Hepatocyte (in vitro differentiated cells): ENCODE results near the gene AKR7A3. TPM values are rescaled to one million over a fixed set of nuclear protein-coding genes. Genes with fewer than 3 reads are reported as not detected.

Experiments
- DNase-seq: peaks from one replicate; pipeline ENCODE4 v3.0.0-alpha.2; 2016; ENCODE audit warnings: low spot score
- H2AFZ ChIP-seq: fragments of 200-600 bp; sonication (generic); 2 replicates; pipeline ENCODE4 v1.6.0; 2016; ENCODE audit warnings: antibody characterized with exemption, mild to moderate bottlenecking
- H3K27ac ChIP-seq: fragments of 200-600 bp; sonication (generic); 2 replicates; pipeline ENCODE4 v1.5.1; 2016; ENCODE audit warnings: mild to moderate bottlenecking
- H3K27me3 ChIP-seq: fragments of 200-600 bp; sonication (generic); 2 replicates; pipeline ENCODE4 v1.6.1; 2016
- H3K36me3 ChIP-seq: fragments of 200-600 bp; sonication (generic); replicated peaks from 2 replicates; pipeline ENCODE4 v1.5.1; 2016; ENCODE audit warnings: low read depth; ENCODE audit not compliant: insufficient read depth
- H3K4me1 ChIP-seq: fragments of 200-600 bp; sonication (generic); 2 replicates; pipeline ENCODE4 v1.5.1; 2016; ENCODE audit warnings: mild to moderate bottlenecking, moderate library complexity; ENCODE audit not compliant: insufficient read depth
- H3K4me2 ChIP-seq: fragments of 200-600 bp; sonication (generic); 2 replicates; pipeline ENCODE4 v1.6.0; 2016
- H3K4me3 ChIP-seq: fragments of 200-600 bp; sonication (generic); 2 replicates; pipeline ENCODE4 v1.5.1; 2016; ENCODE audit warnings: mild to moderate bottlenecking
- H3K79me2 ChIP-seq: fragments of 200-600 bp; sonication (generic); 2 replicates; pipeline ENCODE4 v1.6.0; 2017; ENCODE audit warnings: mild to moderate bottlenecking
- H3K9me2 ChIP-seq: fragments of 200-600 bp; sonication (generic); replicated peaks from 2 replicates; pipeline ENCODE4 v1.6.0; 2017; ENCODE audit warnings: mild to moderate bottlenecking; ENCODE audit not compliant: insufficient read depth
- H3K9me3 ChIP-seq: fragments of 200-600 bp; sonication (generic); 2 replicates; pipeline ENCODE4 v1.5.1; 2016; ENCODE audit warnings: low read depth, mild to moderate bottlenecking
- H4K20me1 ChIP-seq: fragments of 200-600 bp; sonication (generic); 2 replicates; pipeline ENCODE4 v1.6.0; 2016; ENCODE audit warnings: mild to moderate bottlenecking; ENCODE audit not compliant: insufficient read depth, poor library complexity, severe bottlenecking
- EZH2 ChIP-seq: fragments of 200-600 bp; sonication (generic); IDR thresholded peaks from 2 replicates; pipeline ENCODE4 v1.6.1; 2016; ENCODE audit warnings: antibody characterized with exemption, mild to moderate bottlenecking, borderline replicate concordance
- EZH2phosphoT487 ChIP-seq: fragments of 200-600 bp; sonication (generic); IDR thresholded peaks from one replicate; pipeline ENCODE4 v1.6.1; 2018; ENCODE audit warnings: antibody characterized with exemption, mild to moderate bottlenecking, low read depth, moderate library complexity; ENCODE audit not compliant: unreplicated experiment, severe bottlenecking
- WGBS: methylation state at CpG from one replicate; pipeline ENCODE4 v1.1.6; 2016; ENCODE audit warnings: low lambda C conversion rate; ENCODE audit errors: missing lambda C conversion rate; 5-methylcytosine and 5-hydroxymethylcytosine counted together
- polyA plus RNA-seq: library from polyadenylated mRNA; unstranded; fragments of >200 nt; fragmentation: Nextera tagmentation; extraction: Ambion mirVana; gene quantifications from 2 replicates; pipeline ENCODE4 v1.2.1, GENCODE V29; 2016
- total RNA-seq: library from RNA; depleted of rRNA; stranded (reverse); fragments of >200 nt; gene quantifications from 2 replicates; pipeline ENCODE4 v1.2.3, GENCODE V29; 2014
- TF ChIP-seq, protein P1 (sequence below): fragments of 200-600 bp; sonication (generic); IDR thresholded peaks from 2 replicates; pipeline ENCODE4 v1.5.1; 2016; ENCODE audit warnings: antibody characterized with exemption, mild to moderate bottlenecking; ENCODE audit not compliant: poor library complexity

AKR7A3 gene
- total and polyA plus RNA-seq, 2 experiments from 2014 or later = 1.5 to 2.3 TPM

DNA sequence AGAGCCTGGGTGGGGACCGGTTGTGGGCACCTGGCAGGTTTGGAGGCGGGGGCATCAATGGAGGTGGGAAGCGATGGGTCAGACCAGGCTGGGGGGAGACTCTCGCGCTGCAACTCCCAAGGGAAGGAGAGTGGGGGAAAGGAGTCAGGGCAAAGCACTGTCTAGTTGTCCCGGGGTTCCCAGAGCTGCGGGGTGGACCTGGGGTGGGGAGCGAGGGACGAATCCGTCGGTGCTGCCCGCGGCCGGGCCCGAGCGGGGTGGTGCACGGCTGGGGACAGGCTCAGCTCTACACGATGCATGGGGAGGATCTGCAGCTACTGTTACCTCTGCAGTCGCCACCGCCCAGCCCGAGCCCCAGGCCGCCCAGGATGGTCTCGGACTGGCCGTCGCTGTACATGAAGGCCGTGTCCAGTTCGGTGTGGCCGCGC lies 22.9 kb upstream of the AKR7A3 start:
- 4% methylated on average over 13 of the region's 29 CpGs for WGBS
- Histone ChIP-seq H3K36me3 (no peaks in the 10 kb centered on the region), H3K4me3 (peak overlapping the region; percentile 97), H3K27me3 (no peaks in the 10 kb centered on the region), H3K79me2 (peaks cover 51% of the 10 kb centered on the region), H3K9me2 (no peaks in the 10 kb centered on the region), H3K27ac (peak overlapping the region; percentile 80), H3K4me1 (peaks cover 5% of the 10 kb centered on the region), H3K4me2 (peak overlapping the region; percentile 99), H4K20me1 (peaks cover 3% of the 10 kb centered on the region), H2AFZ (peak overlapping the region; percentile 89), H3K9me3 (no peaks in the 10 kb centered on the region)
- no peak for TF ChIP-seq EZH2phosphoT487
- no peak for TF ChIP-seq EZH2
- TF ChIP-seq, protein P1, sequence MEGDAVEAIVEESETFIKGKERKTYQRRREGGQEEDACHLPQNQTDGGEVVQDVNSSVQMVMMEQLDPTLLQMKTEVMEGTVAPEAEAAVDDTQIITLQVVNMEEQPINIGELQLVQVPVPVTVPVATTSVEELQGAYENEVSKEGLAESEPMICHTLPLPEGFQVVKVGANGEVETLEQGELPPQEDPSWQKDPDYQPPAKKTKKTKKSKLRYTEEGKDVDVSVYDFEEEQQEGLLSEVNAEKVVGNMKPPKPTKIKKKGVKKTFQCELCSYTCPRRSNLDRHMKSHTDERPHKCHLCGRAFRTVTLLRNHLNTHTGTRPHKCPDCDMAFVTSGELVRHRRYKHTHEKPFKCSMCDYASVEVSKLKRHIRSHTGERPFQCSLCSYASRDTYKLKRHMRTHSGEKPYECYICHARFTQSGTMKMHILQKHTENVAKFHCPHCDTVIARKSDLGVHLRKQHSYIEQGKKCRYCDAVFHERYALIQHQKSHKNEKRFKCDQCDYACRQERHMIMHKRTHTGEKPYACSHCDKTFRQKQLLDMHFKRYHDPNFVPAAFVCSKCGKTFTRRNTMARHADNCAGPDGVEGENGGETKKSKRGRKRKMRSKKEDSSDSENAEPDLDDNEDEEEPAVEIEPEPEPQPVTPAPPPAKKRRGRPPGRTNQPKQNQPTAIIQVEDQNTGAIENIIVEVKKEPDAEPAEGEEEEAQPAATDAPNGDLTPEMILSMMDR = no peak
- no peak for DNase-seq

DNA sequence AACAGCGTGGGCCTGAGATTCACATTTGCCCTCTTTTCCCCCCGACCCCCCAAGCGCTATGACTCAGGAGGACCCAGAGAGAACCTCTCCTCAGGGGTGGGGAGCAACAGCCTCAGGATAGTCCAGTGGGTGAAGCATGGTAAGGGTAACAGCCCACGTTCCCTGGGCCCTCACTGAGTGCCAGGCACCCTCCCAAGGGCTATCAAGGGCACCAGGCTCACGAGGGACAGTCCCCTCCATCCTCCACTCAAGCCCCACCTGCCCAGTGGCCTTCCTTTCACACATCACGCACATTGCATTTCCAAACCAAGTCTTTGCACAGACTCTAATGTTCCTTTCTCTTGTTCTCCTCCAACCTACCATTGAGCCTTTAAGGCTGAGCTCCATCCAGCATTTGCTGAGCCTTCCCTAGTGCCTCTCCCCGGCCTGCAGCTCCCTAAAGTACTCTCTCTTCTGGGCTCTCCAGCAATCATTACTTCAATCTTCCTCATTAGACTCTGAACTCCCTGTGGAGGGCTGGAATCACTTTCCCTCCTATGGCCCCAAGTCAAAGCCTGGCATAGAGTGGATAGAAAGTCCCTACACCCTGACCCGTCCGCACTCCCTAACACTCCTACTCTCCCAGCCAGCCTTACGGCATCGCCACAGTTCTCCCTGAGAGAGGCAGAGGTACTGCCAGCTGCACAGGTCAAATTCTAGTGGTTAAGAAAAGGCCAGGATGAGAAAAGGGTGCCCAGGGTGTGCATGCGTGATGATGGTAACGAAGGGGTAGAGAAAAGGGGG lies 22.3 kb upstream of the AKR7A3 start:
- H3K27ac ChIP-seq = peak overlapping the region; percentile 80
- H3K4me1 ChIP-seq = peaks cover 5% of the 10 kb centered on the region
- peak overlapping the region; percentile 97 for H3K4me3 ChIP-seq
- H2AFZ ChIP-seq = peak overlapping the region; percentile 89
- TF ChIP-seq EZH2phosphoT487 (no peak), EZH2 (no peak)
- TF ChIP-seq, protein P1 = no peak
- WGBS = 55% methylated on average over 13 of the region's 13 CpGs
- no peaks in the 10 kb centered on the region for H3K27me3 ChIP-seq
- no peaks in the 10 kb centered on the region for H3K36me3 ChIP-seq
- peaks cover 51% of the 10 kb centered on the region for H3K79me2 ChIP-seq
- no peak for DNase-seq
- H3K4me2 ChIP-seq = peak overlapping the region; percentile 99
- no peaks in the 10 kb centered on the region for H3K9me2 ChIP-seq
- peaks cover 3% of the 10 kb centered on the region for H4K20me1 ChIP-seq
- H3K9me3 ChIP-seq = no peaks in the 10 kb centered on the region

DNA sequence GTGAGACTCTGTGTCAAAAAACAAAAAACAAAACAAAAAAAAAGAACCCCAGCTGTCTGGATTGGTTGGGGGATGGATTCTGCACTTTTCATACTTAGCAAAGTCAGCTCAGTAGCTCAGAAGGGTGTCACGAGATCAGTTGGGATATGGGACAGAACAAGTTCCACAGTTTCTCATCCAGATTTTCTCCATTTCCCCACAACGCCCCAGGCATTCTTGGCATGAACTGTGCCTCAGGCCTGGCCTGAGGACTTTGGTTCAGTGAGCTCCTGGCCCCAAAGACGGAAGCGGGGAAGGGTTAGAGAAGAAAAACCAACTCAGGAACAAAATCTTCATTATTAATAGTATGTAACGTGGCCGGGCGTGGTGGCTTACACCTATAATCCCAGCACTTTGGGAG lies 21.5 kb upstream of the AKR7A3 start:
- H3K4me3 ChIP-seq = no peak overlapping the region
- no peak overlapping the region for H2AFZ ChIP-seq
- peaks cover 3% of the 10 kb centered on the region for H4K20me1 ChIP-seq
- no peak for DNase-seq
- whole genome bisulfite sequencing = 95% methylated on average over 7 of the region's 7 CpGs
- no peaks in the 10 kb centered on the region for H3K9me2 ChIP-seq
- TF ChIP-seq, protein P1 = no peak
- TF ChIP-seq EZH2 (no peak), EZH2phosphoT487 (no peak)
- peaks cover 5% of the 10 kb centered on the region for H3K4me1 ChIP-seq
- H3K79me2 ChIP-seq = peaks cover 48% of the 10 kb centered on the region
- H3K4me2 ChIP-seq = no peak overlapping the region
- H3K27ac ChIP-seq = no peak overlapping the region
- no peaks in the 10 kb centered on the region for H3K27me3 ChIP-seq
- H3K36me3 ChIP-seq = no peaks in the 10 kb centered on the region
- H3K9me3 ChIP-seq = no peaks in the 10 kb centered on the region
